Panc1 (cell line): Measurements from ENCODE around the gene LITAFD. TPM values are rescaled to one million over a fixed set of nuclear protein-coding genes. Genes with fewer than 3 reads are reported as not detected.

Source experiments
- ATAC-seq: fragments of 200-7000 bp; cut with Tn5 transposase; 2 replicates; pipeline ENCODE4 v1.9.1; 2020; ENCODE audit warnings: mild to moderate bottlenecking, moderate library complexity
- BruUV-seq: library from RNA; stranded (reverse); fragments of 400-500 nt; replicated peaks from 2 replicates; lab custom pipeline; 2021; lab: Mats Ljungman, UMichigan
- CTCF ChIA-PET: fragments of 300-600 bp; sonication (Branson Sonifier 250); formaldehyde crosslinking; loops from one replicate; lab custom pipeline; 2022; ENCODE audit warnings: antibody characterized with exemption; lab: Charles Lee
- POLR2A ChIA-PET: fragments of 300-600 bp; sonication (Branson Sonifier 250); formaldehyde crosslinking; loops from one replicate; lab custom pipeline; 2022; ENCODE audit warnings: antibody characterized with exemption; lab: Charles Lee
- DNase-seq: peaks from one replicate; pipeline ENCODE4 v3.0.0-alpha.2; 2010; ENCODE audit warnings: low read depth, low spot score
- H3K27ac ChIP-seq: 2 replicates; pipeline ENCODE4 v1.5.1; 2011; ENCODE audit warnings: mild to moderate bottlenecking, low read length, inconsistent platforms
- H3K27me3 ChIP-seq: fragments of 200-500 bp; sonication (Bioruptor generic); 2 replicates; pipeline ENCODE4 v1.6.0; 2014; ENCODE audit warnings: low read length, inconsistent platforms; ENCODE audit not compliant: control insufficient read depth, insufficient read depth
- H3K36me3 ChIP-seq: fragments of 200-500 bp; sonication (Bioruptor generic); 2 replicates; pipeline ENCODE4 v1.5.1; 2014; ENCODE audit warnings: inconsistent platforms, mild to moderate bottlenecking, low read length, moderate library complexity; ENCODE audit not compliant: control insufficient read depth, insufficient read depth
- H3K4me1 ChIP-seq: 2 replicates; pipeline ENCODE4 v1.5.1; 2011; ENCODE audit warnings: inconsistent platforms, mild to moderate bottlenecking, low read length, moderate library complexity; ENCODE audit not compliant: control insufficient read depth, insufficient read depth
- H3K4me3 ChIP-seq, 2 experiments: 2 replicates each; pipeline ENCODE4 v1.5.1; 2011 to 2012; ENCODE audit warnings: low read depth in 2 of 2, low read length in 2 of 2, mild to moderate bottlenecking in 2 of 2, inconsistent platforms in 1 of 2, moderate library complexity in 1 of 2
- H3K9me3 ChIP-seq: fragments of 200-500 bp; sonication (Bioruptor generic); 2 replicates; pipeline ENCODE4 v1.5.1; 2014; ENCODE audit warnings: low read depth, mild to moderate bottlenecking, inconsistent platforms, low read length, moderate library complexity; ENCODE audit not compliant: control insufficient read depth, insufficient read depth
- POLR2AphosphoS5 ChIP-seq: IDR thresholded peaks from 2 replicates; pipeline ENCODE4 v1.6.1; 2012; ENCODE audit warnings: mild to moderate bottlenecking, low read depth, low read length, moderate library complexity
- SIN3A ChIP-seq: IDR thresholded peaks from 2 replicates; pipeline ENCODE4 v1.6.1; 2012; ENCODE audit warnings: low read depth, mild to moderate bottlenecking, low read length, moderate library complexity, borderline replicate concordance; ENCODE audit not compliant: insufficient read depth
- TCF7L2 ChIP-seq: IDR thresholded peaks from 2 replicates; pipeline ENCODE4 v1.6.1; 2011; ENCODE audit warnings: mild to moderate bottlenecking, low read depth, low read length, inconsistent platforms
- in situ Hi-C: cut with HindIII; loops from 2 replicates; pipeline ENCODE4 v1.10.0; 2016; ENCODE audit warnings: low sequenced_read_pairs, low pct_unique_long_range_greater_than_20kb
- intact Hi-C: fragments of 100-400 bp; cut with micrococcal nuclease; formaldehyde crosslinking; loops from one replicate; pipeline ENCODE4 v1.10.0; 2022; ENCODE audit not compliant: unreplicated experiment
- total RNA-seq: library from RNA; stranded (reverse); gene quantifications from one replicate; pipeline ENCODE4 v1.2.1, GENCODE V29; 2021; ENCODE audit not compliant: unreplicated experiment
- TF ChIP-seq, protein P1 (sequence below), 2 experiments: IDR thresholded peaks; 2 replicates each; pipeline ENCODE4 v1.6.1; 2011 to 2012; ENCODE audit warnings: low read depth in 2 of 2, control low read depth in 1 of 2, low read length in 1 of 2, mild to moderate bottlenecking in 1 of 2, moderate library complexity in 1 of 2; ENCODE audit not compliant: insufficient read depth in 1 of 2
- TF ChIP-seq, protein P2 (sequence below): fragments of 450-650 bp; IDR thresholded peaks from 2 replicates; pipeline ENCODE4 v1.5.1; 2017; ENCODE audit warnings: mild to moderate bottlenecking

The LITAFD gene
- total RNA-seq, 1 experiment from 2014 or later, result not detected

DNA sequence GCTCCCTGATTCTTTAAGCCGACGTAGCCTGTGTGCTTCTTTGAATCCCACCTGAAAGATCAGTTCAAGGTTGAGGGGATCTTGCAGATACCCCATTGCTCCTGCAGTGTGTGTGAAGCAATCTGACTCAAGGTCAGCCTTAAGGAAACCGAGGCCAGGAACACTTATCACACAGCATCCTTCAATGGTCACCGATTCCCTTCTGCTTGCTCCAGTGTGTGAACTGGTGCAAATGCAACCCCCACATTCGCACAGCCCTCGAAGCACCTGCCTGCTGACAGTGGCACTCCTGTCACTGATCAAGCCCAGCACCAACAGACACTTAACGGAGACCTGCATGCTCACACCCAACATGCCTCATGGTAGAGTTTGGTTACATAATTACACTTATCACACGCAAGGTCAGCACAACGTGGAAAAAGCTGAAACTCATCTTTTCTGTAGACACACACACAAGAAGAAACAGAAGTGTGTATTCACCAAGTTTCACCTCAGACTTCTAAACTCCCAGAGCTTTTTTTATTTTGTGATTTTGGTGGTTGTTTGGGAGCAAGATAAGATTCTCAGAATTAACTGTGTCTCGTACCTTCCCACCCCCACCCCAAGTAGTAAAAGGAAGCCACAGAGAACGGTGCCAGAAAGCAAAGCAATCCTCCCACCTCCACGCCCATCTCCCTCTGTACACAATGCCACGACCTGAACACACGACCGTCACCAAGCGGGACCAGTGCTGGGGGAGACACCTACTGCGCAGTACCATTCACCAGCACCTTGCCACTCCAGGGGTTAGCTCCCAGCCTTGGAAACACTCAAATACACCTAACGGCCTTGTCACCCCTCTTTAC is 37.2 kb downstream of the LITAFD start:
- BruUV-seq, result no TSS peak
- Histone ChIP-seq H3K9me3 (no peaks in the 10 kb centered on the region), H3K27ac (no peak overlapping the region), H3K36me3 (peaks cover 32% of the 10 kb centered on the region), H3K4me1 (no peaks in the 10 kb centered on the region), H3K4me3 (no peak overlapping the region), H3K27me3 (no peaks in the 10 kb centered on the region)
- ChIA-PET POLR2A (no interaction called here), CTCF (interaction anchor here (0.8 kb wide), 1 partner anchor 18 kb away, joined by 3 read pairs; no protein-coding TSS in a partner anchor)
- in situ Hi-C loops (no loop called here), intact Hi-C loops (no loop called here)
- ATAC-seq (no peak), DNase-seq (no peak)
- TF ChIP-seq TCF7L2, result no peak
- TF ChIP-seq, protein P1, sequence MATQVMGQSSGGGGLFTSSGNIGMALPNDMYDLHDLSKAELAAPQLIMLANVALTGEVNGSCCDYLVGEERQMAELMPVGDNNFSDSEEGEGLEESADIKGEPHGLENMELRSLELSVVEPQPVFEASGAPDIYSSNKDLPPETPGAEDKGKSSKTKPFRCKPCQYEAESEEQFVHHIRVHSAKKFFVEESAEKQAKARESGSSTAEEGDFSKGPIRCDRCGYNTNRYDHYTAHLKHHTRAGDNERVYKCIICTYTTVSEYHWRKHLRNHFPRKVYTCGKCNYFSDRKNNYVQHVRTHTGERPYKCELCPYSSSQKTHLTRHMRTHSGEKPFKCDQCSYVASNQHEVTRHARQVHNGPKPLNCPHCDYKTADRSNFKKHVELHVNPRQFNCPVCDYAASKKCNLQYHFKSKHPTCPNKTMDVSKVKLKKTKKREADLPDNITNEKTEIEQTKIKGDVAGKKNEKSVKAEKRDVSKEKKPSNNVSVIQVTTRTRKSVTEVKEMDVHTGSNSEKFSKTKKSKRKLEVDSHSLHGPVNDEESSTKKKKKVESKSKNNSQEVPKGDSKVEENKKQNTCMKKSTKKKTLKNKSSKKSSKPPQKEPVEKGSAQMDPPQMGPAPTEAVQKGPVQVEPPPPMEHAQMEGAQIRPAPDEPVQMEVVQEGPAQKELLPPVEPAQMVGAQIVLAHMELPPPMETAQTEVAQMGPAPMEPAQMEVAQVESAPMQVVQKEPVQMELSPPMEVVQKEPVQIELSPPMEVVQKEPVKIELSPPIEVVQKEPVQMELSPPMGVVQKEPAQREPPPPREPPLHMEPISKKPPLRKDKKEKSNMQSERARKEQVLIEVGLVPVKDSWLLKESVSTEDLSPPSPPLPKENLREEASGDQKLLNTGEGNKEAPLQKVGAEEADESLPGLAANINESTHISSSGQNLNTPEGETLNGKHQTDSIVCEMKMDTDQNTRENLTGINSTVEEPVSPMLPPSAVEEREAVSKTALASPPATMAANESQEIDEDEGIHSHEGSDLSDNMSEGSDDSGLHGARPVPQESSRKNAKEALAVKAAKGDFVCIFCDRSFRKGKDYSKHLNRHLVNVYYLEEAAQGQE (IDR thresholded peaks at IDR 0.05; ENCODE audit: insufficient read depth in 1 of 2, low read depth in 2 of 2, low read length in 1 of 2), result no peak
- no peak for TF ChIP-seq SIN3A
- TF ChIP-seq, protein P2, sequence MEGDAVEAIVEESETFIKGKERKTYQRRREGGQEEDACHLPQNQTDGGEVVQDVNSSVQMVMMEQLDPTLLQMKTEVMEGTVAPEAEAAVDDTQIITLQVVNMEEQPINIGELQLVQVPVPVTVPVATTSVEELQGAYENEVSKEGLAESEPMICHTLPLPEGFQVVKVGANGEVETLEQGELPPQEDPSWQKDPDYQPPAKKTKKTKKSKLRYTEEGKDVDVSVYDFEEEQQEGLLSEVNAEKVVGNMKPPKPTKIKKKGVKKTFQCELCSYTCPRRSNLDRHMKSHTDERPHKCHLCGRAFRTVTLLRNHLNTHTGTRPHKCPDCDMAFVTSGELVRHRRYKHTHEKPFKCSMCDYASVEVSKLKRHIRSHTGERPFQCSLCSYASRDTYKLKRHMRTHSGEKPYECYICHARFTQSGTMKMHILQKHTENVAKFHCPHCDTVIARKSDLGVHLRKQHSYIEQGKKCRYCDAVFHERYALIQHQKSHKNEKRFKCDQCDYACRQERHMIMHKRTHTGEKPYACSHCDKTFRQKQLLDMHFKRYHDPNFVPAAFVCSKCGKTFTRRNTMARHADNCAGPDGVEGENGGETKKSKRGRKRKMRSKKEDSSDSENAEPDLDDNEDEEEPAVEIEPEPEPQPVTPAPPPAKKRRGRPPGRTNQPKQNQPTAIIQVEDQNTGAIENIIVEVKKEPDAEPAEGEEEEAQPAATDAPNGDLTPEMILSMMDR, result no peak
- no peak for TF ChIP-seq POLR2AphosphoS5

DNA sequence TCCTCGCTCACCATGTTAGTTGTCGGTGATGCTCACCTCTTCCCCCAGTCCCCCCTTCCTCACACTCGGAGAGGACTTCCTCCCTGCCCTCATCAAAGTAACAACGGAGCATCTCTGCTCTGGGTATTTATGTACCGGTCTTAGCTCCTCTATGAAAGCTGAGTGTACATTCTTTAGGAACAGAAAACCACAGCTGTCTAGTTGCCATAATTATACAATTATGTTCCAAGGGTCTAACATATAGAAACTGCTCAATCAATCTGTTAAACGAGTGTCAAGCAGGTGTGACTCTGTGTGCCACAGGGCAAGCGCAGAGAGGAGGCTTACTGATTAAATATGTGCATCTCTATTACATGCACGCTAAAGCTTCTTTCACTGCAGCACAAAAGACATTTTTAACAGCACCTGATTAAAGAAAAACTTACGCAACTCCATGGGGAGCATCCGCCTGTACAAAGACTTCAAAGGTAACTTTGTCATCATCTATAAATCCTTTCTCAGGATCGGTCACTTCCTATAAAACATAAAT is 37.8 kb downstream of the LITAFD start:
- Histone ChIP-seq H3K36me3 (peaks cover 31% of the 10 kb centered on the region), H3K4me1 (no peaks in the 10 kb centered on the region), H3K27me3 (no peaks in the 10 kb centered on the region), H3K4me3 (no peak overlapping the region), H3K9me3 (no peaks in the 10 kb centered on the region), H3K27ac (no peak overlapping the region)
- TF ChIP-seq, protein P1 (IDR thresholded peaks at IDR 0.05; ENCODE audit: insufficient read depth in 1 of 2, low read depth in 2 of 2, low read length in 1 of 2), result no peak
- TF ChIP-seq POLR2AphosphoS5 (no peak), TCF7L2 (no peak), SIN3A (no peak)
- TF ChIP-seq, protein P2, result no peak
- in situ Hi-C loops (no loop called here), intact Hi-C loops (no loop called here)
- no TSS peak for BruUV-seq
- ATAC-seq (no peak), DNase-seq (no peak)
- ChIA-PET POLR2A (no interaction called here), CTCF (interaction anchor here (0.8 kb wide), 1 partner anchor 17 kb away, joined by 3 read pairs; no protein-coding TSS in a partner anchor)
